ENCODE results near the gene E2F8.

The E2F8 gene

DNA sequence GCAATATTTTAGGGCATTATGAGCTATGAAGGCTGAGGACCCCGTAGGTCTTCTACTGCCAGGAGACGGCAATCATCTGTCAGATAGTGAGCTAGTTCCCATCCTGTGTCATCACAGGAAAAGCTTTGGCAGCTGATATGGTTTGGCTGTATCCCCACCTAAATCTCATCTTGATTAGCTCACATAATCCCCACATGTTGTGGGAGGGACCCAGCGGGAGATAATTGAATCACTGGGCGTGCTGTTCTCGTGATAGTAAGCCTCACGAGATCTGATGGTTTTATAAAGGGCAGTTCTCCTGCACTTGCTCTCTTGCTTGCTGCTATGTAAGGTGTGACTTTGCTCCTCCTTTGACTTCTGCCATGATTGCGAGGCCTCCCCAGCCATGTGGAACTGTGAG lies 57.1 kb downstream of the E2F8 start:
- H3K27ac ChIP-seq: no peak overlapping the region
- no peak for DNase-seq (ENCODE audit: low spot score)
- TF ChIP-seq, protein P1, sequence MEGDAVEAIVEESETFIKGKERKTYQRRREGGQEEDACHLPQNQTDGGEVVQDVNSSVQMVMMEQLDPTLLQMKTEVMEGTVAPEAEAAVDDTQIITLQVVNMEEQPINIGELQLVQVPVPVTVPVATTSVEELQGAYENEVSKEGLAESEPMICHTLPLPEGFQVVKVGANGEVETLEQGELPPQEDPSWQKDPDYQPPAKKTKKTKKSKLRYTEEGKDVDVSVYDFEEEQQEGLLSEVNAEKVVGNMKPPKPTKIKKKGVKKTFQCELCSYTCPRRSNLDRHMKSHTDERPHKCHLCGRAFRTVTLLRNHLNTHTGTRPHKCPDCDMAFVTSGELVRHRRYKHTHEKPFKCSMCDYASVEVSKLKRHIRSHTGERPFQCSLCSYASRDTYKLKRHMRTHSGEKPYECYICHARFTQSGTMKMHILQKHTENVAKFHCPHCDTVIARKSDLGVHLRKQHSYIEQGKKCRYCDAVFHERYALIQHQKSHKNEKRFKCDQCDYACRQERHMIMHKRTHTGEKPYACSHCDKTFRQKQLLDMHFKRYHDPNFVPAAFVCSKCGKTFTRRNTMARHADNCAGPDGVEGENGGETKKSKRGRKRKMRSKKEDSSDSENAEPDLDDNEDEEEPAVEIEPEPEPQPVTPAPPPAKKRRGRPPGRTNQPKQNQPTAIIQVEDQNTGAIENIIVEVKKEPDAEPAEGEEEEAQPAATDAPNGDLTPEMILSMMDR (conservative IDR thresholded peaks at IDR 0.05; ENCODE audit: low read depth): no peak
- POLR2A ChIA-PET (ENCODE audit: low non-redundant PET): no interaction called here
- CTCF ChIA-PET: interaction anchor here (0.6 to 0.7 kb wide), 3 partner anchors 29 to 47 kb away, joined by 3 read pairs; no protein-coding TSS in a partner anchor

DNA sequence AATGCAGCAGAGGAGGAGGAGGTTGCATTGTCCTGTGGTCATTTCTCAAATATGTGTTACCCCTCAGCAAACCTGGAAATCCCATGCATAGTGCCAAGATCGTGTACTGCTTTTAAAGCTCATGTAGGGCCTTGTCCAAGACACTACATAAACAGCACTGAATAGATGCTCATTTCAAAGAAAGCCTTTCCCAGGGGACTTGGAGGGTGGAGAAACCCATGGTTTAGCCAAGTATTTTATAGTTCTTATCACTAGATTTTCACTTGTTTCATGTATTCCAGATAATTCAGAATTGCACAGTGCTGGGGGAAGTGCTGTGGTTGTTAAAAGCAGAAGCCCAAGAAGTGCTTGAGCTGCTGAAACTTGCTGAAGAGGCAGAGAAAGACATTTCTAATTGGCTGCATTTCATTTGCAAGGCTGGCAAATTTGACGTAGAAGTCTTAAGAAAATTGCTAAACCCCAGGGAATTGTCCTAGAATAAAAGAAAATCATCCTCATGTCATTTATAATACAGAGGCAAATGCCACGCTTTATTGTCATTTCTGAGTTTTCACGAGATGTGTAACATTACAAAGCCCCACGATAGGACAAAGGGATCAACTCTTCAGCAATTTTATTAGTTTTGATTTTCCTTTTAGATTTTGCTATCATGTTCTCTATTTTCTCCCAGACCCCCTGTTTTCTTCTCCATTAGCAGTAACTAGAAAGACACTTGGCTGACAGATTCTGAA lies 59.0 kb downstream of the E2F8 start:
- TF ChIP-seq, protein P1 (conservative IDR thresholded peaks at IDR 0.05; ENCODE audit: low read depth): no peak
- CTCF ChIA-PET: no interaction called here
- H3K27ac ChIP-seq: no peak overlapping the region
- POLR2A ChIA-PET (ENCODE audit: low non-redundant PET): no interaction called here
- DNase-seq (ENCODE audit: low spot score): no peak

DNA sequence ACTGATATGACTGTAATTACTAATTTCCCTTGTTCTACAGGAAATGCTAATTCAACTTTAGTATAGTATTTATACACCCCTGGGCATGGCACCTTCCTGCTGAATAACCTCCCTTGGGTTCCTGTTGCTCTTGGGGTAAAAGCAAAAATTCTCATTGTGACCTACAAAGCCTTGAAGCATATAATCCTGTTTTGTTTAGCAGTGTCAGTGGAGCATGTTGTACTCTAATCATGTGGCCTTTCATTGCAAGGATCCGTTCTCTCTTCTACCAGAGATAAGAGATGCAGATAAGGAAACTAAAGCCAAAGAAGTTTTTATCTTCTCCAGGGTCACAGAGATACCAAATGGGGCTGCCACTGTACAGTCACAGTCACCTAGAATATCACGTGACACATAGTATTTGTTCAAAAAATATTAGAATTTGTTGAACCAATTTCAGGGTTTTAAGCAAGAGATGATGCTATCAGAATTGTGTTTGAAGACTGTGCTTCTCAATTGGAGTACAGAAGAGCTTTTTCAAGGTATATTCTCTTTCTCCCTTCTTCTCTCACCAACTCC lies 64.0 kb downstream of the E2F8 start:
- no peak for DNase-seq (ENCODE audit: low spot score)
- H3K27ac ChIP-seq: no peak overlapping the region
- ChIA-PET CTCF (no interaction called here), POLR2A (ENCODE audit: low non-redundant PET) (no interaction called here)
- TF ChIP-seq, protein P1 (conservative IDR thresholded peaks at IDR 0.05; ENCODE audit: low read depth): no peak

Data from RWPE1 (cell line).